NCI-H446 (cell line): ENCODE data around the gene NAA10.
"Not testable (repeated sequence)": the region's sequence is repeated elsewhere in the genome, so short reads cannot be mapped to it uniquely, and the experiment has no call there.

Experiments used
- DNase-seq, 2 experiments: peaks; one replicate each; lab custom pipeline; 2025; lab: John Stamatoyannopoulos, UW

Gene NAA10

GRCh38 chrX:153934762-153935325 lies at the start of gene NAA10:
Gene NAA10, minus strand, starts transcription at chrX:153935037. Its CDS starts 133 bp downstream, at chrX:153934904.
- DNase-seq, result peak; percentile 3 to 82

GRCh38 chrX:153983321-153983801 lies 48.5 kb upstream of the NAA10 start:
- DNase-seq, result no peak

- no peak for DNase-seq
These were observed 47.1 kb upstream of the NAA10 start for GRCh38 chrX:153981771-153982533.

GRCh38 chrX:153981231-153981630 lies 46.4 kb upstream of the NAA10 start:
- no peak for DNase-seq

GRCh38 chrX:153980394-153980793 lies 45.6 kb upstream of the NAA10 start:
- not testable (repeated sequence) for DNase-seq

GRCh38 chrX:153974726-153975286 lies 40.0 kb upstream of the NAA10 start:
- DNase-seq, result no peak

GRCh38 chrX:153974003-153974725 lies 39.3 kb upstream of the NAA10 start:
- no peak for DNase-seq

- DNase-seq, result peak in 1 of 2 experiments; percentile 17
These were observed 38.5 kb upstream of the NAA10 start for GRCh38 chrX:153973127-153974002.

GRCh38 chrX:153972368-153973126 lies 37.7 kb upstream of the NAA10 start, which contains the start of gene TMEM187:
Gene TMEM187, plus strand, starts transcription at chrX:153972754. Its CDS starts 9,309 bp downstream, at chrX:153982063.
- peak; percentile 78 to 94 for DNase-seq

GRCh38 chrX:153971450-153972367 lies 36.9 kb upstream of the NAA10 start, which contains the start of gene HCFC1:
Gene HCFC1, minus strand, starts transcription at chrX:153971818. Its CDS starts 978 bp downstream, at chrX:153970840.
- peak; percentile 91 to 93 for DNase-seq

GRCh38 chrX:153971124-153971449 lies 36.2 kb upstream of the NAA10 start:
- DNase-seq, result peak; percentile 69 to 86

- DNase-seq, result peak in 1 of 2 experiments; percentile 61
These were observed 35.7 kb upstream of the NAA10 start for GRCh38 chrX:153970357-153971123.

- no peak for DNase-seq
These were observed 35.1 kb upstream of the NAA10 start for GRCh38 chrX:153969904-153970356.

- no peak for DNase-seq
These were observed 34.5 kb upstream of the NAA10 start for GRCh38 chrX:153969125-153969903.

GRCh38 chrX:153968754-153969124 lies 33.9 kb upstream of the NAA10 start:
- DNase-seq, result no peak

- no peak for DNase-seq
These were observed 33.4 kb upstream of the NAA10 start for GRCh38 chrX:153968255-153968654.

GRCh38 chrX:153967536-153968224 lies 32.8 kb upstream of the NAA10 start:
- DNase-seq, result no peak
